ENCODE measurements around the gene GOLIM4. TPM values are rescaled to one million over a fixed set of nuclear protein-coding genes. Genes with fewer than 3 reads are reported as not detected.

GOLIM4 gene
- total and polyA plus RNA-seq, 2 experiments from 2014 or later = 34.4 to 50.5 TPM

DNA sequence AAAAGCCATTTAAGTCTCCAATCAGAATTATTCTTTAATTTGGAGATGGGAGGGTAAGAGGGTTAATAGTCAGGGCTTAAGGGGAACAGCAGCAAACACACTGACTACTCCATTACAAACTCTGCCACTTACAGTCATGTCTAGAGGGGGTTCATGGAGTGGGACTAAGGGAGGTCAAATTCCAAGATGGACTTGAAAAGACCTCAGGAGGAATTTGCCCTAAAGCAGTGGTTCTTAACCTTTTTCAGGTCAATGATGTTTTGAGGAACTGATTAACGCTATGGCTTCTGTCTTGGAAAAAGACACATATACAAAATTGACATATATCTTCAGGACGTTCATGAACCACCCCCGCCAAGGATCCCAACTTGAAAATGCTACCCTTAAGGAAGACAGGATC is 13.9 kb downstream of the GOLIM4 start:
- Histone ChIP-seq H3K36me3 (ENCODE audit: insufficient read depth) (no peaks in the 10 kb centered on the region), H3K27me3 (ENCODE audit: insufficient read depth) (no peaks in the 10 kb centered on the region), H2AFZ (no peak overlapping the region), H3K9me2 (ENCODE audit: insufficient read depth) (no peaks in the 10 kb centered on the region), H3K4me3 (no peak overlapping the region), H3K79me2 (replicated peaks; ENCODE audit: insufficient read depth) (peaks cover 100% of the 10 kb centered on the region), H3K27ac (ENCODE audit: low read depth) (no peak overlapping the region), H3K4me1 (ENCODE audit: insufficient read depth) (peaks cover 34% of the 10 kb centered on the region), H3F3A (replicated peaks; ENCODE audit: low read depth) (no peaks in the 10 kb centered on the region), H4K20me1 (replicated peaks; ENCODE audit: insufficient read depth) (no peaks in the 10 kb centered on the region), H3K4me2 (peak overlapping the region; percentile 35; the same call in 1 of the 2 replicates)
- ATAC-seq = no peak; the same call in 2 of the 3 replicates
- no peak for DNase-seq (ENCODE audit: low spot score)
- peaks cover 1% of the 10 kb centered on the region for H3K27me3 Mint-ChIP-seq (ENCODE audit: insufficient read depth, low read depth, poor library complexity)
- H3K4me3 Mint-ChIP-seq = no peak overlapping the region
- H3K36me3 Mint-ChIP-seq (ENCODE audit: low read depth) = no peaks in the 10 kb centered on the region
- H3K27ac Mint-ChIP-seq = no peak overlapping the region; the same call in 1 of the 2 replicates
- no peak for TF ChIP-seq STAT1 (IDR thresholded peaks at IDR 0.05; ENCODE audit: unreplicated experiment)
- TF ChIP-seq, protein P1, sequence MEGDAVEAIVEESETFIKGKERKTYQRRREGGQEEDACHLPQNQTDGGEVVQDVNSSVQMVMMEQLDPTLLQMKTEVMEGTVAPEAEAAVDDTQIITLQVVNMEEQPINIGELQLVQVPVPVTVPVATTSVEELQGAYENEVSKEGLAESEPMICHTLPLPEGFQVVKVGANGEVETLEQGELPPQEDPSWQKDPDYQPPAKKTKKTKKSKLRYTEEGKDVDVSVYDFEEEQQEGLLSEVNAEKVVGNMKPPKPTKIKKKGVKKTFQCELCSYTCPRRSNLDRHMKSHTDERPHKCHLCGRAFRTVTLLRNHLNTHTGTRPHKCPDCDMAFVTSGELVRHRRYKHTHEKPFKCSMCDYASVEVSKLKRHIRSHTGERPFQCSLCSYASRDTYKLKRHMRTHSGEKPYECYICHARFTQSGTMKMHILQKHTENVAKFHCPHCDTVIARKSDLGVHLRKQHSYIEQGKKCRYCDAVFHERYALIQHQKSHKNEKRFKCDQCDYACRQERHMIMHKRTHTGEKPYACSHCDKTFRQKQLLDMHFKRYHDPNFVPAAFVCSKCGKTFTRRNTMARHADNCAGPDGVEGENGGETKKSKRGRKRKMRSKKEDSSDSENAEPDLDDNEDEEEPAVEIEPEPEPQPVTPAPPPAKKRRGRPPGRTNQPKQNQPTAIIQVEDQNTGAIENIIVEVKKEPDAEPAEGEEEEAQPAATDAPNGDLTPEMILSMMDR (conservative IDR thresholded peaks at IDR 0.05; ENCODE audit: low read depth in 2 of 2) = no peak
- H3K4me1 Mint-ChIP-seq = peaks cover 34% of the 10 kb centered on the region
- no peaks in the 10 kb centered on the region for H3K9me3 Mint-ChIP-seq

DNA sequence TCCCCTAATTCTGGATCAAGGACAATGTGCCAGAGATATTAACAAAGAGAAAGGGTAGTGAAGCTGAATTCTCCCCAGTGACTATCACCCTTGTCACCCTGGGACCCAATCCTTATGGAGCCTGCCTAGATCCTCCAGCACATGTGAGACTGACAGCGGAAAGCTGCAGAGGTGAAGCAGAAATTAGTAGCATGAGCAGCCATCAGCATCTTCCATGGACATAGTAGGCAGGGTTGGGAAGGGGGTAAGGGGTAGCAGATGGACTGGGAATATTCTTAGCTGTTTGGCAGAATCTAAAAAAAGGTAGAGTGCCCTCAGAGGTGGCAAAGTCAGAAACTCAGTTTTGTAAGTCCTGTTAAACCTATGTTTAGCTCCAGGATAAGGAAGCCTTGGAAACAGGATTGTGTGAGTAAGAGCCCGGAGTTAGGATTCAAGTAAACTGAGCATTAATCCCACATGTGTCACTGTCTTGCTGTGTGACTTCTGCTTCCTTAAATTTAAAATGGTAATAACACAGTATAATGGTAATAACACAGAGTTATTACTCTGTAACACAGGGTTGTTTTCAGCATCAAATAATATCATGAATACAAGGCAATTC is 14.5 kb downstream of the GOLIM4 start:
- peaks cover 100% of the 10 kb centered on the region for H3K79me2 ChIP-seq (replicated peaks; ENCODE audit: insufficient read depth)
- Mint-ChIP-seq H3K4me3 (no peak overlapping the region), H3K4me1 (peaks cover 34% of the 10 kb centered on the region), H3K9me3 (no peaks in the 10 kb centered on the region), H3K36me3 (ENCODE audit: low read depth) (no peaks in the 10 kb centered on the region), H3K27ac (peak overlapping the region; percentile 15; the same call in 1 of the 2 replicates), H3K27me3 (ENCODE audit: insufficient read depth, low read depth, poor library complexity) (peaks cover 1% of the 10 kb centered on the region)
- H3K27me3 ChIP-seq (ENCODE audit: insufficient read depth) = no peaks in the 10 kb centered on the region
- H2AFZ ChIP-seq = no peak overlapping the region
- no peaks in the 10 kb centered on the region for H3F3A ChIP-seq (replicated peaks; ENCODE audit: low read depth)
- no peaks in the 10 kb centered on the region for H3K9me2 ChIP-seq (ENCODE audit: insufficient read depth)
- H3K4me2 ChIP-seq = peak overlapping the region; percentile 35
- H3K27ac ChIP-seq (ENCODE audit: low read depth) = no peak overlapping the region
- no peaks in the 10 kb centered on the region for H4K20me1 ChIP-seq (replicated peaks; ENCODE audit: insufficient read depth)
- DNase-seq (ENCODE audit: low spot score) = no peak
- H3K4me3 ChIP-seq = no peak overlapping the region
- no peaks in the 10 kb centered on the region for H3K36me3 ChIP-seq (ENCODE audit: insufficient read depth)
- H3K4me1 ChIP-seq (ENCODE audit: insufficient read depth) = peaks cover 34% of the 10 kb centered on the region
- ATAC-seq = peak; percentile 51
- TF ChIP-seq POLR2AphosphoS5 (IDR thresholded peaks at IDR 0.05; ENCODE audit: low read depth) (no peak), EZH2phosphoT487 (IDR thresholded peaks at IDR 0.05; ENCODE audit: unreplicated experiment) (no peak), JUNB (IDR thresholded peaks at IDR 0.05; ENCODE audit: unreplicated experiment) (no peak)

DNA sequence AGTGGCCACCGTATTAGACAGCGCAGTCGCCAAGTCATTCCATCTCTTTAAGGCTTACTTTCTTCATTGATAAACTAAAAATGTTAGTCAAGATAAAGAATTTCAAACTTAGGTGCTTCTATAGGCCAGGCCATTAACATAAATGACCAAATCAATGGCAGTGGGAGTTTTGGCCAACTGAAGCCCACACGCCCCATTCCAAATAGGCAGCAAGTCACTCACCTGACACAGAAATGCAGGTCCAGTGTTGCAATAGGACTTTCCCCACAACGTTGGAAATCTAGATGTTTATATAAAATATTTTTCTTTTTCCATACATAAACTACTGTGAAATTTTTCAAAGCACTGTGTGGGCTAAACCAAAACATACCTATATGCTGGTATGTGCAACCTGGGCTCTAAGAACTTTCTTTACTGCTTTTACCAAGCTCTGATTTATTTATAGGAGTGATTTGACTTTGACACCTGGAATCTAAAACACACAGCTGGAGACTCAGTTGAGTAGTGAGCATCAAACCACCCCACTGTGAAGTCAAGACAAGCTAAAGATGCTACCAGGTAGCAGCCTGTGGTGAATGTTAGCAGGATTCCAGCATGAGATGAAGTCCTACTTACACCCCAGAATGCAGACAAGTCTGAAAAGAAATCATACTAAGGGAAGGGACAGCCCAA is 15.1 kb downstream of the GOLIM4 start:
- peak; percentile 74 for ATAC-seq
- Histone ChIP-seq H3K4me1 (ENCODE audit: insufficient read depth) (peaks cover 34% of the 10 kb centered on the region), H3K27me3 (ENCODE audit: insufficient read depth) (no peaks in the 10 kb centered on the region), H3K4me3 (no peak overlapping the region), H4K20me1 (replicated peaks; ENCODE audit: insufficient read depth) (no peaks in the 10 kb centered on the region), H3F3A (replicated peaks; ENCODE audit: low read depth) (no peaks in the 10 kb centered on the region), H3K27ac (ENCODE audit: low read depth) (no peak overlapping the region), H3K9me2 (ENCODE audit: insufficient read depth) (no peaks in the 10 kb centered on the region), H2AFZ (no peak overlapping the region), H3K4me2 (peak overlapping the region; percentile 35), H3K36me3 (ENCODE audit: insufficient read depth) (no peaks in the 10 kb centered on the region), H3K79me2 (replicated peaks; ENCODE audit: insufficient read depth) (peaks cover 100% of the 10 kb centered on the region)
- Mint-ChIP-seq H3K27ac (peak overlapping the region; percentile 15; the same call in 1 of the 2 replicates), H3K4me3 (no peak overlapping the region), H3K9me3 (no peaks in the 10 kb centered on the region), H3K4me1 (peaks cover 34% of the 10 kb centered on the region), H3K36me3 (ENCODE audit: low read depth) (no peaks in the 10 kb centered on the region), H3K27me3 (ENCODE audit: insufficient read depth, low read depth, poor library complexity) (peaks cover 1% of the 10 kb centered on the region)
- DNase-seq (ENCODE audit: low spot score) = no peak
- TF ChIP-seq, protein P2, sequence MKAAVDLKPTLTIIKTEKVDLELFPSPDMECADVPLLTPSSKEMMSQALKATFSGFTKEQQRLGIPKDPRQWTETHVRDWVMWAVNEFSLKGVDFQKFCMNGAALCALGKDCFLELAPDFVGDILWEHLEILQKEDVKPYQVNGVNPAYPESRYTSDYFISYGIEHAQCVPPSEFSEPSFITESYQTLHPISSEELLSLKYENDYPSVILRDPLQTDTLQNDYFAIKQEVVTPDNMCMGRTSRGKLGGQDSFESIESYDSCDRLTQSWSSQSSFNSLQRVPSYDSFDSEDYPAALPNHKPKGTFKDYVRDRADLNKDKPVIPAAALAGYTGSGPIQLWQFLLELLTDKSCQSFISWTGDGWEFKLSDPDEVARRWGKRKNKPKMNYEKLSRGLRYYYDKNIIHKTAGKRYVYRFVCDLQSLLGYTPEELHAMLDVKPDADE (IDR thresholded peaks at IDR 0.05) = no peak
- TF ChIP-seq POLR2AphosphoS5 (IDR thresholded peaks at IDR 0.05; ENCODE audit: low read depth) (no peak), ZNF114 (CRISPR knock-in tag; IDR thresholded peaks at IDR 0.05) (no peak), ZNF331 (CRISPR knock-in tag; IDR thresholded peaks at IDR 0.05; ENCODE audit: low read depth) (no peak), STAT1 (IDR thresholded peaks at IDR 0.05; ENCODE audit: unreplicated experiment) (no peak)
